Neural progenitor cell (in vitro differentiated cells): ENCODE data around the gene TEK. TPM values are rescaled to one million over a fixed set of nuclear protein-coding genes. Genes with fewer than 3 reads are reported as not detected.
A peak's percentile ranks its signal among the peaks of the same experiment; 100 is the strongest.

Source experiments
- DNase-seq: peaks from one replicate; pipeline ENCODE4 v3.0.0-alpha.2; 2016; ENCODE audit warnings: low spot score
- H2AFZ ChIP-seq: fragments of 200-600 bp; sonication (generic); replicated peaks from 2 replicates; pipeline ENCODE4 v1.6.1; 2016; ENCODE audit warnings: antibody characterized with exemption
- H3F3A ChIP-seq: fragments of 200-600 bp; sonication (generic); 2 replicates; pipeline ENCODE4 v1.6.1; 2016; ENCODE audit warnings: antibody characterized with exemption, low read depth
- H3K27ac ChIP-seq: fragments of 200-600 bp; sonication (generic); 2 replicates; pipeline ENCODE4 v1.5.1; 2016; ENCODE audit warnings: mild to moderate bottlenecking
- H3K27me3 ChIP-seq: fragments of 200-600 bp; sonication (generic); 2 replicates; pipeline ENCODE4 v1.6.1; 2016; ENCODE audit warnings: mild to moderate bottlenecking, moderate library complexity
- H3K36me3 ChIP-seq: fragments of 200-600 bp; sonication (generic); 2 replicates; pipeline ENCODE4 v1.5.1; 2016
- H3K4me1 ChIP-seq: fragments of 200-600 bp; sonication (generic); 2 replicates; pipeline ENCODE4 v1.6.1; 2016; ENCODE audit warnings: mixed run types
- H3K4me2 ChIP-seq: fragments of 200-600 bp; sonication (generic); 2 replicates; pipeline ENCODE4 v1.6.1; 2016
- H3K4me3 ChIP-seq: fragments of 200-600 bp; sonication (generic); 2 replicates; pipeline ENCODE4 v1.5.1; 2016
- H3K79me2 ChIP-seq: fragments of 200-600 bp; sonication (generic); 2 replicates; pipeline ENCODE4 v1.6.1; 2016; ENCODE audit warnings: low read depth
- H3K9ac ChIP-seq: fragments of 200-600 bp; sonication (generic); 2 replicates; pipeline ENCODE4 v1.6.1; 2016
- H3K9me3 ChIP-seq: fragments of 200-600 bp; sonication (generic); 2 replicates; pipeline ENCODE4 v1.5.1; 2016; ENCODE audit warnings: low read depth
- H4K20me1 ChIP-seq: fragments of 200-600 bp; sonication (generic); 2 replicates; pipeline ENCODE4 v1.6.1; 2016; ENCODE audit warnings: low read depth
- H3K27ac Mint-ChIP-seq: 3 replicates; pipeline ENCODE4 v1.8.0; 2021; ENCODE audit warnings: mixed read lengths
- H3K27me3 Mint-ChIP-seq: 2 replicates; pipeline ENCODE4 v1.8.0; 2022; ENCODE audit warnings: low read depth, mild to moderate bottlenecking, inconsistent platforms, moderate library complexity, mixed read lengths; ENCODE audit not compliant: insufficient read depth
- H3K36me3 Mint-ChIP-seq: 3 replicates; pipeline ENCODE4 v1.8.0; 2021; ENCODE audit warnings: mixed read lengths
- H3K4me1 Mint-ChIP-seq: 3 replicates; pipeline ENCODE4 v1.8.0; 2021; ENCODE audit warnings: mixed read lengths
- H3K4me3 Mint-ChIP-seq: 3 replicates; pipeline ENCODE4 v1.8.0; 2021; ENCODE audit warnings: mild to moderate bottlenecking, moderate library complexity, mixed read lengths
- H3K9me3 Mint-ChIP-seq: 3 replicates; pipeline ENCODE4 v1.8.0; 2020; ENCODE audit warnings: mixed read lengths
- EZH2 ChIP-seq: fragments of 200-600 bp; sonication (generic); IDR thresholded peaks from 2 replicates; pipeline ENCODE4 v1.6.1; 2017; ENCODE audit warnings: antibody characterized with exemption, mild to moderate bottlenecking, moderate library complexity
- EZH2phosphoT487 ChIP-seq: fragments of 200-600 bp; sonication (generic); IDR thresholded peaks from 2 replicates; pipeline ENCODE4 v1.6.1; 2017; ENCODE audit warnings: antibody characterized with exemption
- total RNA-seq: library from RNA; depleted of rRNA; stranded (reverse); fragments of >200 nt; gene quantifications from 2 replicates; pipeline ENCODE4 v1.2.3, GENCODE V29; 2015; ENCODE audit warnings: low replicate concordance
- TF ChIP-seq, protein P1 (sequence below): fragments of 200-600 bp; sonication (generic); IDR thresholded peaks from 2 replicates; pipeline ENCODE4 v1.5.1; 2017; ENCODE audit warnings: antibody characterized with exemption, mild to moderate bottlenecking

TEK gene
- total RNA-seq, 1 donor from 2014 or later = 12.3 TPM

GRCh38 chr9:27160636-27161035, 51.6 kb downstream of the TEK start:
- no peaks in the 10 kb centered on the region for H3K27me3 ChIP-seq
- no peaks in the 10 kb centered on the region for H3K36me3 Mint-ChIP-seq
- H3K4me3 Mint-ChIP-seq = no peak overlapping the region
- TF ChIP-seq, protein P1, sequence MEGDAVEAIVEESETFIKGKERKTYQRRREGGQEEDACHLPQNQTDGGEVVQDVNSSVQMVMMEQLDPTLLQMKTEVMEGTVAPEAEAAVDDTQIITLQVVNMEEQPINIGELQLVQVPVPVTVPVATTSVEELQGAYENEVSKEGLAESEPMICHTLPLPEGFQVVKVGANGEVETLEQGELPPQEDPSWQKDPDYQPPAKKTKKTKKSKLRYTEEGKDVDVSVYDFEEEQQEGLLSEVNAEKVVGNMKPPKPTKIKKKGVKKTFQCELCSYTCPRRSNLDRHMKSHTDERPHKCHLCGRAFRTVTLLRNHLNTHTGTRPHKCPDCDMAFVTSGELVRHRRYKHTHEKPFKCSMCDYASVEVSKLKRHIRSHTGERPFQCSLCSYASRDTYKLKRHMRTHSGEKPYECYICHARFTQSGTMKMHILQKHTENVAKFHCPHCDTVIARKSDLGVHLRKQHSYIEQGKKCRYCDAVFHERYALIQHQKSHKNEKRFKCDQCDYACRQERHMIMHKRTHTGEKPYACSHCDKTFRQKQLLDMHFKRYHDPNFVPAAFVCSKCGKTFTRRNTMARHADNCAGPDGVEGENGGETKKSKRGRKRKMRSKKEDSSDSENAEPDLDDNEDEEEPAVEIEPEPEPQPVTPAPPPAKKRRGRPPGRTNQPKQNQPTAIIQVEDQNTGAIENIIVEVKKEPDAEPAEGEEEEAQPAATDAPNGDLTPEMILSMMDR = no peak
- TF ChIP-seq EZH2phosphoT487 (no peak), EZH2 (no peak)
- peaks cover 2% of the 10 kb centered on the region for H3K27me3 Mint-ChIP-seq
- no peaks in the 10 kb centered on the region for H3K9me3 ChIP-seq
- H3F3A ChIP-seq = no peaks in the 10 kb centered on the region
- H3K27ac Mint-ChIP-seq = no peak overlapping the region
- no peak overlapping the region for H3K9ac ChIP-seq
- H3K9me3 Mint-ChIP-seq = no peaks in the 10 kb centered on the region
- DNase-seq = no peak
- H3K4me3 ChIP-seq = no peak overlapping the region
- H3K36me3 ChIP-seq = no peaks in the 10 kb centered on the region
- H3K4me2 ChIP-seq = no peak overlapping the region
- no peaks in the 10 kb centered on the region for H4K20me1 ChIP-seq
- H2AFZ ChIP-seq = no peak overlapping the region
- no peak overlapping the region for H3K27ac ChIP-seq
- no peaks in the 10 kb centered on the region for H3K79me2 ChIP-seq
- H3K4me1 Mint-ChIP-seq = peaks cover 10% of the 10 kb centered on the region
- peaks cover 9% of the 10 kb centered on the region for H3K4me1 ChIP-seq

DNA sequence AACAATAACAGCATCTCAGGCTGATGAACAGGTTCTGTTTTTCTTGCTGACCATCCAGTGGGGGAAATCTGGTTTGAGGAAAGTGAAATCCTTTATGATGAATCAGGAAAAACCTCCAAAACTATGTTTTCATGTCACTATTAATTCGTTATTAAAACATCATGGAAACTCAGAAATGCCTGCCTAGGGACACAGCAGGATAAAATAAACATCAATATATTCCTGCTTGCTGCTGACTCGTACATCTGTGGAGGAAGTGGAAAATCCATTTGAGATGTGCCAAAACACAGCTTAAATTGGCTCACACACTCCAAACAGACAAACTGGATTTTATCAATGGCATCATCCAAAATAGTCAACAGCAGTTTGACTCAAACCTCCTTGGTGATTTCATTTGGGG, 53.0 kb downstream of the TEK start:
- Mint-ChIP-seq H3K9me3 (no peaks in the 10 kb centered on the region), H3K4me3 (no peak overlapping the region), H3K27ac (no peak overlapping the region), H3K27me3 (peaks cover 2% of the 10 kb centered on the region), H3K4me1 (peaks cover 11% of the 10 kb centered on the region), H3K36me3 (no peaks in the 10 kb centered on the region)
- Histone ChIP-seq H4K20me1 (no peaks in the 10 kb centered on the region), H3K36me3 (no peaks in the 10 kb centered on the region), H3F3A (no peaks in the 10 kb centered on the region), H3K27me3 (no peaks in the 10 kb centered on the region), H2AFZ (no peak overlapping the region), H3K27ac (no peak overlapping the region), H3K9me3 (no peaks in the 10 kb centered on the region), H3K4me2 (no peak overlapping the region), H3K4me1 (peaks cover 9% of the 10 kb centered on the region), H3K79me2 (no peaks in the 10 kb centered on the region), H3K9ac (no peak overlapping the region), H3K4me3 (no peak overlapping the region)
- TF ChIP-seq EZH2phosphoT487 = no peak
- TF ChIP-seq, protein P1 = no peak
- no peak for TF ChIP-seq EZH2
- DNase-seq = no peak

GRCh38 chr9:27165068-27165467, 56.0 kb downstream of the TEK start:
- H4K20me1 ChIP-seq = no peaks in the 10 kb centered on the region
- H3K4me1 ChIP-seq = peaks cover 9% of the 10 kb centered on the region
- H3K9me3 ChIP-seq = no peaks in the 10 kb centered on the region
- H3F3A ChIP-seq = no peaks in the 10 kb centered on the region
- H3K36me3 ChIP-seq = no peaks in the 10 kb centered on the region
- TF ChIP-seq, protein P1 = no peak
- no peak overlapping the region for H3K9ac ChIP-seq
- H3K4me2 ChIP-seq = no peak overlapping the region
- H3K4me3 Mint-ChIP-seq = no peak overlapping the region
- peaks cover 11% of the 10 kb centered on the region for H3K4me1 Mint-ChIP-seq
- peaks cover 2% of the 10 kb centered on the region for H3K27me3 Mint-ChIP-seq
- H3K27ac ChIP-seq = no peak overlapping the region
- no peaks in the 10 kb centered on the region for H3K27me3 ChIP-seq
- H3K36me3 Mint-ChIP-seq = no peaks in the 10 kb centered on the region
- H2AFZ ChIP-seq = no peak overlapping the region
- H3K9me3 Mint-ChIP-seq = no peaks in the 10 kb centered on the region
- H3K79me2 ChIP-seq = no peaks in the 10 kb centered on the region
- peak overlapping the region; percentile 62 for H3K27ac Mint-ChIP-seq
- H3K4me3 ChIP-seq = no peak overlapping the region
- DNase-seq = no peak

DNA sequence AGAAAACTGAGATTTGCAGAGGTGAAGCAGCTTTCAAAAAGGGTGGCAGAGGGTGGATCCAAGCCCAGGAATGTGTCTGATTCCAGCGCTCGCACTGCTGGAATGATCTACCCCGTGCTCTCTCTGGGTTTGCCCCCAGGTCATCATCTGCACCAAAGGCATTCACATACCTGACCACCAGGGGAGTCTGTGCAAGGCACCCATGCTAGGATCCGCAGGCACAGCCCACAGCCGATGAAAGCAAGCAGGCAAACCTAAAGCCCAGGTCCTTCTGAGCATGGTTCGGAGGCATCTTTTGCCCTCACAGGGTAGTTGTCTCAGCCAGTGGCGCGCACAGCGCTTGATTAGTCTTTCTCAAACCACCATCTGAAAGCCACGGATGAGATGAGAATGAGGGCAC, 56.6 kb downstream of the TEK start:
- Histone ChIP-seq H3K27me3 (no peaks in the 10 kb centered on the region), H3K79me2 (no peaks in the 10 kb centered on the region), H3K4me1 (peaks cover 9% of the 10 kb centered on the region), H3K9me3 (no peaks in the 10 kb centered on the region), H3K36me3 (no peaks in the 10 kb centered on the region), H2AFZ (no peak overlapping the region), H3K4me2 (no peak overlapping the region), H3K4me3 (no peak overlapping the region), H4K20me1 (no peaks in the 10 kb centered on the region), H3K27ac (no peak overlapping the region), H3K9ac (no peak overlapping the region), H3F3A (no peaks in the 10 kb centered on the region)
- Mint-ChIP-seq H3K27me3 (peaks cover 4% of the 10 kb centered on the region), H3K4me3 (no peak overlapping the region), H3K4me1 (peaks cover 11% of the 10 kb centered on the region), H3K36me3 (no peaks in the 10 kb centered on the region), H3K9me3 (no peaks in the 10 kb centered on the region), H3K27ac (no peak overlapping the region)
- TF ChIP-seq, protein P1 = peak; percentile 25
- TF ChIP-seq EZH2phosphoT487 = no peak
- DNase-seq = peak; percentile 9
